Measurements from ENCODE around the gene PIEZO2. TPM values are rescaled to one million over a fixed set of nuclear protein-coding genes. Genes with fewer than 3 reads are reported as not detected.

PIEZO2 gene
- total RNA-seq, 2 experiments from 2014 or later = not detected

DNA sequence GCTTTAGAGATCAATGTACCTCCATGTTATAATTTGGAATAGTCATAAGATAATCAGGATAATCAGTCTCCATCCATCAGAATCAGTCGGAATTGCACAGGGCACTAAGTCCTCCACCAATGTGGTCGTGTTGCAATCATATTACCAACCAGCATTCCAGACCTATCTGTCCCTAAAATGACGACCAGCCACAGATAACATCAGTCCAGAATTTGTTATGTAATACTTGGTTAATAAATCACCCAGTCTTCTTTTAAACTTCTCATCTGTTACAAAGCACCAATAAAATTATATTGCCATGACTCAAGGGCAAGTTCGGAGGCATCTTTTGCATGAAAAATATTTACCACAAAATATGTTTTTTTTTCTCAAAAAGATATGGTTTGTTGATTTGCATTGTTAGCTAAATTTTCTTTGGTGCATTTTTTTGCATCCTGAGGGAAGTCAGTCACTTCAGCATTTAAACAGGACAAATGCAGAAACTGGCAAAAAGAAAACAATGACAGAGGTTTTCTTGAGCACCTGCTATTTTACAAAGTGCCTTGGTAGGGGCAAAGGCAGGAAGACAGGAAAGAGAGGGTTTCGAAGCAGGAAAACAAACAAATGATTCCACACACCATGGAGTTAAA is 29.3 kb downstream of the PIEZO2 start:
- no peaks in the 10 kb centered on the region for H3K27me3 ChIP-seq (ENCODE audit: control insufficient read depth in 1 of 2, insufficient read depth in 2 of 2, low read length in 2 of 2)
- Mint-ChIP-seq H3K36me3 (ENCODE audit: low read depth) (no peaks in the 10 kb centered on the region), H3K27ac (no peak overlapping the region), H3K9me3 (no peaks in the 10 kb centered on the region), H3K27me3 (no peaks in the 10 kb centered on the region), H3K4me3 (no peak overlapping the region), H3K4me1 (ENCODE audit: low read depth) (no peaks in the 10 kb centered on the region)
- intact Hi-C loops (cut with DNase I, micrococcal nuclease) = no loop called here
- ATAC-seq (ENCODE audit: poor library complexity) (no peak), DNase-seq (no peak)
- no peak for TF ChIP-seq CTCF (IDR thresholded peaks at IDR 0.05)
- H3K4me3 ChIP-seq (ENCODE audit: low read length) = no peak overlapping the region
- ChIA-PET CTCF (no interaction called here), POLR2A (no interaction called here)
- H3K36me3 ChIP-seq (ENCODE audit: insufficient read depth, low read length) = no peaks in the 10 kb centered on the region
- H3K9me3 ChIP-seq (ENCODE audit: control insufficient read depth in 1 of 2, insufficient read depth in 1 of 2, low read length in 2 of 2) = peaks cover 0 to 5% of the 10 kb centered on the region in 2 experiments
- H3K27ac ChIP-seq (ENCODE audit: low read depth in 1 of 2, low read length in 2 of 2) = no peak overlapping the region
- no peaks in the 10 kb centered on the region for H3K4me1 ChIP-seq (ENCODE audit: insufficient read depth, low read length)

DNA sequence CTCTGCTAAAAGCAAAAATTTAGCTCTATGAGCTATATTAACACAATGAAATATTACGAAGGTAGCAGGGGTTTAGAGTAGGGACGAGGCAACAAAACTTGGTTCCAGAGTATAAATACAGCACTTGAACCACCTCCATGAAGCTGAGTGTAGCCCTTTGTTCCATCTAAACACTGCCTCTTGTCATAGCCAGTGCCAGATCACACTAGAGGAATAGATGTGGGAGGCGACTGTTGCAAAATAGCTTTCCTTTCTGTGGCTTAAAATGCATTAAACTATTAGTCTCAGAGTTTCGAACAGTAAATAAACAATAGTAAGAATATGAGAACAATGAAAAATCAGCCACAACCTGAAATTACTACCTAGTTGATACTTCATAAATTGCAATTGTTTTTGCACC is 29.8 kb downstream of the PIEZO2 start:
- Histone ChIP-seq H3K36me3 (ENCODE audit: insufficient read depth, low read length) (no peaks in the 10 kb centered on the region), H3K4me3 (ENCODE audit: low read length) (no peak overlapping the region), H3K4me1 (ENCODE audit: insufficient read depth, low read length) (no peaks in the 10 kb centered on the region), H3K27ac (ENCODE audit: low read depth in 1 of 2, low read length in 2 of 2) (no peak overlapping the region), H3K27me3 (ENCODE audit: control insufficient read depth in 1 of 2, insufficient read depth in 2 of 2, low read length in 2 of 2) (no peaks in the 10 kb centered on the region), H3K9me3 (ENCODE audit: control insufficient read depth in 1 of 2, insufficient read depth in 1 of 2, low read length in 2 of 2) (peaks cover 0 to 5% of the 10 kb centered on the region in 2 experiments)
- H3K9me3 Mint-ChIP-seq = no peaks in the 10 kb centered on the region
- H3K36me3 Mint-ChIP-seq (ENCODE audit: low read depth) = no peaks in the 10 kb centered on the region
- TF ChIP-seq CTCF (IDR thresholded peaks at IDR 0.05) = no peak
- ChIA-PET CTCF (interaction anchor here (0.7 kb wide), 1 partner anchor 162 kb away, joined by 3 read pairs; no protein-coding TSS in a partner anchor), POLR2A (no interaction called here)
- intact Hi-C loops (cut with DNase I, micrococcal nuclease) = no loop called here
- no peaks in the 10 kb centered on the region for H3K27me3 Mint-ChIP-seq
- H3K4me3 Mint-ChIP-seq = no peak overlapping the region
- ATAC-seq (ENCODE audit: poor library complexity) (no peak), DNase-seq (no peak)
- H3K27ac Mint-ChIP-seq = no peak overlapping the region
- no peaks in the 10 kb centered on the region for H3K4me1 Mint-ChIP-seq (ENCODE audit: low read depth)

DNA sequence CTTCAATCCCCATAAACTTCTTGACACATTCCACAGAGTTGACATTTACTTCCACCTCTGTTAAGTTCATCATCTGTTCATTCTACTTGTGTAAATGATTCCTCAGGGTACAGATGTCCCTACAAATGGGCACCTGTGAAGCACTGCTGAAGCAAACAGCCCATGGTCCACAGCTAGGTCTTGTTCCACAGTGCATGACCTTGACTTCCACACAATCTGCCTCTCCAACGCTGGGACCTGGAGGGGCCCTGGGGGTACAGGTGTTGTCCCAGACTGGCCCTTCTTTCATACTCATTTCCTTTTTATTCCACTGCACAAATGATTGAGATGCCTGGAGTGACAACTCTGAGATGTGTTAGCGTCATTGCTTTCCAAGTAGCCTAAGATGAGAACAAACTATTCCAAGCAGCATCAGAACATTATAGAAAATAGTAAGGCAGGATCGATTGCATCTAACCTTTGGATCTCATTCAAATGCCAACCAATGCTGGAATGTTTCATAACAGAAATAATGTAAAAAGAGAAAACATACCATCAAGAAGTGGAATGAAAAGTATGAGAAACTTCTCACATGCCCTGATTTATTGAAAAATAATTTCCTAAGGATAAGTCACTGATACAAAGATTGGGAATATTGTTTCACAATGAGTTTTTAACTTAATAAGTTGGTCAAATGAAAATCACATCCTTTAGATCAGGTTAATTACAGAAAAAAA is 31.2 kb downstream of the PIEZO2 start:
- intact Hi-C loops (cut with DNase I, micrococcal nuclease) = no loop called here
- no peak overlapping the region for H3K4me3 ChIP-seq (ENCODE audit: low read length)
- ATAC-seq (ENCODE audit: poor library complexity) (no peak), DNase-seq (no peak)
- no peak overlapping the region for H3K27ac ChIP-seq (ENCODE audit: low read depth in 1 of 2, low read length in 2 of 2)
- POLR2A ChIA-PET = no interaction called here
- no peaks in the 10 kb centered on the region for H3K9me3 Mint-ChIP-seq
- no peaks in the 10 kb centered on the region for H3K27me3 ChIP-seq (ENCODE audit: control insufficient read depth in 1 of 2, insufficient read depth in 2 of 2, low read length in 2 of 2)
- CTCF ChIA-PET = interaction anchor here (0.7 kb wide), 1 partner anchor 8 kb away, joined by 3 read pairs; no protein-coding TSS in a partner anchor
- no peaks in the 10 kb centered on the region for H3K36me3 Mint-ChIP-seq (ENCODE audit: low read depth)
- no peaks in the 10 kb centered on the region for H3K4me1 ChIP-seq (ENCODE audit: insufficient read depth, low read length)
- TF ChIP-seq CTCF (IDR thresholded peaks at IDR 0.05) = no peak
- no peaks in the 10 kb centered on the region for H3K36me3 ChIP-seq (ENCODE audit: insufficient read depth, low read length)
- no peaks in the 10 kb centered on the region for H3K4me1 Mint-ChIP-seq (ENCODE audit: low read depth)
- H3K27ac Mint-ChIP-seq = no peak overlapping the region
- H3K4me3 Mint-ChIP-seq = no peak overlapping the region
- H3K9me3 ChIP-seq (ENCODE audit: control insufficient read depth in 1 of 2, insufficient read depth in 1 of 2, low read length in 2 of 2) = peaks cover 0 to 5% of the 10 kb centered on the region in 2 experiments
- no peaks in the 10 kb centered on the region for H3K27me3 Mint-ChIP-seq

Data from CD4-positive, alpha-beta T cell (primary cell).